Measurements from ENCODE around the gene PCDHA2.
"Not testable (repeated sequence)": the region's sequence is repeated elsewhere in the genome, so short reads cannot be mapped to it uniquely, and the experiment has no call there.

DNA sequence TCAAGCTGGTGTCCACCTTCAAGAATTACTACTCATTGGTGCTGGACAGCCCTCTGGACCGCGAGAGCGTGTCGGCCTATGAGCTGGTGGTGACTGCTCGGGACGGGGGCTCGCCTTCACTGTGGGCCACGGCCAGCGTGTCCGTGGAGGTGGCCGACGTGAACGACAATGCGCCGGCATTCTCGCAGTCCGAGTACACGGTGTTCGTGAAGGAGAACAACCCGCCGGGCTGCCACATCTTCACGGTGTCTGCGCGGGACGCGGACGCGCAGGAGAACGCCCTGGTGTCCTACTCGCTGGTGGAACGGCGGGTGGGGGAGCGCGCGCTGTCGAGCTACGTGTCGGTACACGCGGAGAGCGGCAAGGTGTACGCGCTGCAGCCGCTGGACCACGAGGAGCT is 7.7 kb downstream of the PCDHA2 start:
- TF ChIP-seq, protein P1, sequence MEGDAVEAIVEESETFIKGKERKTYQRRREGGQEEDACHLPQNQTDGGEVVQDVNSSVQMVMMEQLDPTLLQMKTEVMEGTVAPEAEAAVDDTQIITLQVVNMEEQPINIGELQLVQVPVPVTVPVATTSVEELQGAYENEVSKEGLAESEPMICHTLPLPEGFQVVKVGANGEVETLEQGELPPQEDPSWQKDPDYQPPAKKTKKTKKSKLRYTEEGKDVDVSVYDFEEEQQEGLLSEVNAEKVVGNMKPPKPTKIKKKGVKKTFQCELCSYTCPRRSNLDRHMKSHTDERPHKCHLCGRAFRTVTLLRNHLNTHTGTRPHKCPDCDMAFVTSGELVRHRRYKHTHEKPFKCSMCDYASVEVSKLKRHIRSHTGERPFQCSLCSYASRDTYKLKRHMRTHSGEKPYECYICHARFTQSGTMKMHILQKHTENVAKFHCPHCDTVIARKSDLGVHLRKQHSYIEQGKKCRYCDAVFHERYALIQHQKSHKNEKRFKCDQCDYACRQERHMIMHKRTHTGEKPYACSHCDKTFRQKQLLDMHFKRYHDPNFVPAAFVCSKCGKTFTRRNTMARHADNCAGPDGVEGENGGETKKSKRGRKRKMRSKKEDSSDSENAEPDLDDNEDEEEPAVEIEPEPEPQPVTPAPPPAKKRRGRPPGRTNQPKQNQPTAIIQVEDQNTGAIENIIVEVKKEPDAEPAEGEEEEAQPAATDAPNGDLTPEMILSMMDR (IDR thresholded peaks at IDR 0.05): not testable (repeated sequence)
- not testable (repeated sequence) for TF ChIP-seq POLR2A (IDR thresholded peaks at IDR 0.05)
